GM12892 (cell line): ENCODE results near the gene HKDC1.
"Not testable (repeated sequence)": the region's sequence is repeated elsewhere in the genome, so short reads cannot be mapped to it uniquely, and the experiment has no call there.

Experiments
- DNase-seq: peaks from one replicate; pipeline ENCODE4 v3.0.0; 2011; ENCODE audit not compliant: insufficient read length
- FAIRE-seq: peaks from 2 replicates; lab custom pipeline; 2011; peaks lifted over from hg19 to GRCh38; lab: Jason Lieb, UNC
- POLR2A ChIP-seq: IDR thresholded peaks from 2 replicates; pipeline ENCODE4 v1.6.1; 2011; ENCODE audit warnings: low read depth, low read length, control low read depth
- POLR2AphosphoS5 ChIP-seq: IDR thresholded peaks from 2 replicates; pipeline ENCODE4 v1.6.1; 2011; ENCODE audit warnings: low read depth, low read length, control low read depth
- TAF1 ChIP-seq: IDR thresholded peaks from 2 replicates; pipeline ENCODE4 v1.6.1; 2011; ENCODE audit warnings: low read depth, mild to moderate bottlenecking, control low read depth, low read length, borderline replicate concordance

Gene HKDC1

DNA sequence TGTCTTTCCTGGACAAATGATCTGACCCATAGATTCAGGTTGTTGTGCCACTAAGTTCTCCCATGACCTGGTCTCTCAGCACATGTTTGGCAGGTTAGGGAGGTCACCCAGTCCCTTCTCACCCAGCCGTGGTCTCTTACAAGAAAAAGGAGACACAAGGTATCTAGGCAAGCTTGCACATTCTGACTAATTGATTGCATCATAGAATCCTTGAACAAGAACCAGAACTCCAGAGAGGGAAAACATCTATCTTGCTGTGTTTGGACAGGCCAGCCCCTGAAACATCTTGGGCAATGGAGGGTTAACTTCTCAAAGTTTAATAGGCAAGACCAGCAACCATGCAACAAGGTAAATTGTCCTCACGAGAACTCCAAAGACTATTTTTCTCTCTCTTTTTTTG is 49.6 kb downstream of the HKDC1 start:
- no peak for DNase-seq
- TF ChIP-seq TAF1 (no peak), POLR2A (no peak), POLR2AphosphoS5 (no peak)
- FAIRE-seq, result no peak

GRCh38 chr10:69270990-69271389 is 50.9 kb downstream of the HKDC1 start:
- TF ChIP-seq POLR2AphosphoS5 (no peak), TAF1 (no peak), POLR2A (no peak)
- FAIRE-seq, result no peak

DNA sequence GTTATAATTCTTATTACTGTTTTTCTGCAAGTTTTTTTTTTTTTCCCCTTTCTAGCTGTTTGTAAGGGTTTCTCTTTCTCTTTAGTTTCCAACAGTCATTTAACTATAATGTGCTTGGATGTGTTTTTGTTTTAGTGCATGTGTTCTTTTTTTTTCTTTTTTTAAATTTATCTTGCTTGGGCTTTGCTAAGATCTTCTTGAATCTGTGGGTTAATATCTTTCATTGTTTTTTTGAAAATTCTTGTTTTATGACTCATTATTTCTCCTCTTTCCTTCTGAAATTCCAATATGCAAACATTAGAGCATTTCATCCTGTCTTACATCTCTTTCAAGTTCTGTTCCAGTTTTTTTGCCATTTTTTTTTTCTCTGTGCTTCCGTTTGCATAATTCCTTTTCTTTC is 52.5 kb downstream of the HKDC1 start:
- no peak for FAIRE-seq
- TF ChIP-seq POLR2AphosphoS5 (no peak), TAF1 (no peak), POLR2A (no peak)

More at GRCh38 chr10:69270990-69271389, 50.9 kb downstream of the HKDC1 start:
- DNase-seq, result no peak

DNA sequence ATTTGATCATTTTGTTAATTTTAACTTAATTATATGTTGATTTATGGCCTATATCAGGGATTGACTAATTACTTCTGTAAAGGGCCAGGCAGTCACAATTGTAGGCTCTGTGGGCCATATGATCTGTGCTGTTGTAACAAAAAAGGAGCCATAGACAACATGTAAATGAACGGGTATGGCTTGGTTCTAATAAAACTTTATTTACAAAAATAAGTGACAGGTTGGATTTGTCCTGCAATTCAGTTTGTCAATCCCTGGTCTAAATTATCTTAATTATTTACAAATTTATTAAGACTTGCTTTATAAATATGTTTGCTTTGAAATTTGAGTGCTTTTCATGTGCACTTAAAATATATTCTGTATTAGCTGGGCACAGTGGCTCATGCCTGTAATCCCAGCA is 55.3 kb downstream of the HKDC1 start:
- no peak for FAIRE-seq
- DNase-seq, result no peak
- TF ChIP-seq TAF1, result no peak
- no peak for TF ChIP-seq POLR2AphosphoS5
- no peak for TF ChIP-seq POLR2A

More for the DNA sequence above, 52.5 kb downstream of the HKDC1 start:
- no peak for DNase-seq

DNA sequence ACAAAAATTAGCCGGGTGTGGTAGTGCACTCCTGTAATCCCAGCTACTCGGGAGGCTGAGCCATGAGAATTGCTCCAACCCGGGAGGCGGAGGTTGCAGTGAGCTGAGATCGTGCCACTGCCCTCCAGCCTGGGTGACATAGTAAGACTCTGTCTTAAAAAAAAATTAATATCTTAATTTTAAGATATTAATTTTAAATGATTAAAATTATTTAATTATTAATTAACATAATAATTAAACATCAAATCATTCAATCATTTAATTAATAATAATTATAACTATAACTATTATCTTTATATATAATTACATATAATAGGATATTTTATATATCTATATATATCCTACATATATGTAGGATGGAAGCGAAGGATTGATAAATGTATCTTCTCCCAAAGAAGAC is 56.4 kb downstream of the HKDC1 start:
- DNase-seq (no peak), FAIRE-seq (no peak)
- TF ChIP-seq POLR2AphosphoS5 (no peak), POLR2A (no peak), TAF1 (no peak)

DNA sequence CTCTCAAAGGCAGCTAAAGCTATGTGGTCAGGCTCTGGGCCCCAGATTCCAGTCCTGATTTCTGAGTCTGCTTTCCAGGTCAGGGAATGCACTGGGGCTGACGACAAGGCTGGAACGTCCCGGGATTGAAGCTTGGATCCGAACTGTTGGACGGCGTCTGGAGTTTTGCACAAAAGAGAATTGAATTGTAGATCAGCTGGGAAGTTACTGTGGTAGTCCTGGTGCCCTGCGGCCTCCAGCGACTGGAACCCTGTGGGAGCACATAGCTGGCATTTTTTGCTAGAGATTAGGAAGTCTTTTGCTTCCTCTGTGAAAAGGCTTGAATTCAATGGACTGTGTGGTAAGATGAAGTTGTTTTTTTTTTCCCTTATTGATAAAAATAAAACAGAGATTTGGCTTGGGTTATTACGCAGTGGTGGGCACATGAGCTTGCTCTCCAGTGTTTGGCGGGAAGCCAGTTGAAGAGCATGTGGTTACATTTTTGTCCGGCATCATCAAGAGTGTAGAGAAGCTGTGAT is 58.4 kb downstream of the HKDC1 start, which contains the start of gene HK1:
HK1 (plus strand) TSS at position 51 of the 518 bp plus-strand sequence.
- TF ChIP-seq POLR2AphosphoS5 (no peak), TAF1 (no peak), POLR2A (no peak)
- no peak for DNase-seq
- no peak for FAIRE-seq

DNA sequence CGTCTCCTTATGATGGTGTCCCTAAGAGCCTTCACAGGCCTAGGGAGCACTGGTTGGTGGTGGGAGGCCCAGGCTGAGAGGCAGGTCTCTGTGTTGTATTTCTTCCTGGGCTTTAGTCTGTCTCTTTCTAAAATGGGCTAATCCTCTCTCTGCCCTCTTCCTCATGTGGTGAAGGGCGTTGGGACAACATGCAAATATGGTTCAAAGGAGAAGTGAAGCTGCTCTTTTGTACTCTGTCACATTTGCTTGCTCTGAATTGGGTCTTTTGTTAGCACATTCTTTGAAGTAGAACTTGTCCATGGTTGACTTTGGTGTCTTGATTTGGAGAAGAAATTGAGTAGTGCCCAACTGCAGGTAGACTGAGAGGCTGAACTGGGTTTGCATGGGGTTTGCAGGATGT is 59.0 kb downstream of the HKDC1 start:
- TF ChIP-seq POLR2A (no peak), POLR2AphosphoS5 (no peak), TAF1 (no peak)
- DNase-seq (no peak), FAIRE-seq (no peak)

DNA sequence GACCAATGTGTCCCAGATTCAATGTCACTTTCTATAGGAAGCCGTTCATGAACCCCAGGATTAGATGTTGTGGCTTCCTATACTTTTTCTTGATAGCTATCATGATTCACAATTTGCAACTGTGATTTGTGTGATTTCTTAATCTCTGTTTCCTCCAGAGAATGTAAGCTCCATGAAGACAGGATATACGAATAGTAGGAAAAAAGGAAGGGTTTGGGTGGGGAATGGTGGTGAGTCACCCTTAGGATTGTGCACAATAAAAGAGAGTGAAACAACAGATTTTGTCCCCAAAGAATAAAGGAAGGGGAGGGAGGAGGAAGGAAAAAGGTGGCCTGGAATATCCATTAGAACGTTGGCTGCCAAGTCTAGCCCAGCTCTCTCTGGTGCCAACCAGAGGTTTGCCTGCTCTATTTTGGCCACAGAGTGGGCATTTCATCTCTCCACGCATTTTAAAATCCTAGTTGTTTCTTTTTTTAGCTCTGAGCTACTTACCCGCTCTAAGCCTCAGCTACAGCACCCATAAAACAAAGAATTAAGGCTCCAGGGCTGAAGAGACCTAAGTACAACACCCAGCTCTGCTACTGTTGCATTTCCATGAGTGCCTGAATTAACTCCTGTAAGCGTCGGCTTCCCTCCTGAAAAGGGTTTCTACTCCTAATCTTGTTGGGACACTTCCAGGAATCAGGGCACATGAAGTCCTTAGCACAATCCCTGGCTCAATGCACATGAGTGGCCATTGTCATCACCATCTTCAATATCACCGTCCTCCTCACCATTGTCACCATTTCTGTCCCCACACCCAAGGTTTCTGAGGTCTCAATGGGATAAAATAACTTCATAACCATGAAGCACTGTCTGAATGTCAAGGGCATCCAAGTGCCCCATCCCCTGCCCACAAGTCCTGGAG is 61.6 kb downstream of the HKDC1 start:
- DNase-seq (no peak), FAIRE-seq (no peak)
- TF ChIP-seq POLR2A (no peak), POLR2AphosphoS5 (no peak), TAF1 (no peak)

DNA sequence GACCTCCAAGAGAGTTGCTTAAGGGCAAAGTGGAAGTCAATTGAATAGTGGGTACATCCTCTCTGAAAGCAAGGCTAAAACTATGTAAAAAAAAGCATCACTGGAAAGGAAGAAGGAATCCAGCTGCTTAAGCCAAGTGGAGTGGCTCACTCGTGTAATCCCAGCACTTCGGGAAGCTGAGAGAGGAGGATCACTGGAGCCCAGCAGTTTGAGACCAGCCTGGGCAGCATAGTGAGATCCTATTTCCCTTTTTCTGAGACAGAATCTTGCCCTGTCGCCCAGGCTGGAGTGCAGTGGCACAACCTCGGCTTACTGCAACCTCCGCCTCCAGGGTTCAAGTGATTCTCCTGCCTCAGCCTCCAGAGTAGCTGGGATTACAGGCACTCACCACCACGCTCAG is 64.3 kb downstream of the HKDC1 start:
- not testable (repeated sequence) for DNase-seq, FAIRE-seq

- TF ChIP-seq TAF1 (no peak), POLR2A (no peak), POLR2AphosphoS5 (no peak)
- DNase-seq (no peak), FAIRE-seq (no peak)
Observed at GRCh38 chr10:69285699-69286098, 65.6 kb downstream of the HKDC1 start.

DNA sequence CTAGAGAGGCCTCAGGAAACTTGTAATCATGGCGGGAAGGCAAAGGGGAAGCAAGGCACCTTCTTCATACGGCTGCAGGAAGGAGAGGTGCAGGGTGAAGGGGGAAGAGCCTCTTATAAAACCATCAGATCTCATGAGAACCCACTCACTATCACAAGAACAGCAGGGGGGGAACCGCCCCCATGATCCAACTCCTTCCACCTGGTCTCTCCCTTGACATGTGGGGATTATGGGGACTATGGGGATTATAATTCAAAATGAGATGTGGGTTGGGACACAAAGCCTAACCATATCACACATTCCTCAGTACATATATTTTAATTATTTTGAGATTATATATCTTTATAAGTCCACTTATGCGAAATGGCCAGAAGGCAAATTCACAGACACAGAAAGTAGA is 67.0 kb downstream of the HKDC1 start:
- FAIRE-seq (no peak), DNase-seq (no peak)
- TF ChIP-seq POLR2AphosphoS5, result no peak
- no peak for TF ChIP-seq TAF1

DNA sequence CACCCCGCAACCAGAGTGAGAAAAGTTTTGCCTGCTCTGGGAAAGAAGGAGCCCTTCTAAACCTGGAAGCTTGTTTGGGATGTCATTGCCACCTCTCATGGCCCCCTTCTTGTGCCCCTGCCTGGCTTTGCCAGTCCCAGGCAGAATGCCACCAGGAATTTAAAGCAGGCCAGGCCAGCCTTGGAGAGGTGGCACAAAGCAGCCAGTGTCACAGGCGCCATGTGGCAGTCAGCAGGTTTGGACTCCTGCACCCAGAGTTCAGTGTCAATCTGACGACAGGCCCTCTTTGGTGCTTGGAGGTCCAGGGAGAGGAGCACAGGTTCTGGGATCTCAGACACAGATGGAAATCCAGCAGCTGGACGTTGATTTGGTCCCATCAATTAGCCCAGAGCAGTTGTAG is 70.9 kb downstream of the HKDC1 start:
- DNase-seq, result no peak
- no peak for FAIRE-seq
- TF ChIP-seq POLR2AphosphoS5 (no peak), POLR2A (no peak), TAF1 (no peak)
